GM18870 (cell line): Measurements from ENCODE around the gene IL4I1.

Source experiments
- ATAC-seq: cut with Tn5 transposase; IDR thresholded peaks from one replicate; pipeline ENCODE4 v1.9.1; 2021; ENCODE audit warnings: moderate library complexity; ENCODE audit not compliant: unreplicated experiment

IL4I1 gene

DNA sequence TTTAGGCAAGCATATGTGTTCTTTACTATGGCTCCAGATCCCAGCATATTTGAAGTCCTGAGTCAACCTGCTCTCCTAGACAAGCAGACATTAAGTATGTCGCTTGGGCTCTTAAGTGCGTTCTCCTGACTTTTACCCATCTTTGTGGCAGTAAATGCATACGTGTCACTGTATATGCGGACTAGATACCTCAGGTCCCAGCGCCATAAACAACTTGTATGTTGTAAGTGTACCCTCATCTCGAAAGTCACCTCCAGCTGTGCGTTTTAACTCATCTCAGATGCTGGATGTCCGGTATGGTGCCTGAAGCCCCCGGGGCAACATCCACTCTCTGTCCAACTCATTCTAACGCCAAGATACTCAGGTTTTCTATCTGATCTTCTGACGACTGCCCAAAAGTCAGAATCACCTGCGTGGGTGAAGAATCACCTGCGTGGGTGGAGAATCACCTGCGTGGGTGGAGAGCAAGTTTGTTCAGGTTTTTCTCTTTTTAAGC, 44.0 kb downstream of the IL4I1 start:
- ATAC-seq, result no peak

DNA sequence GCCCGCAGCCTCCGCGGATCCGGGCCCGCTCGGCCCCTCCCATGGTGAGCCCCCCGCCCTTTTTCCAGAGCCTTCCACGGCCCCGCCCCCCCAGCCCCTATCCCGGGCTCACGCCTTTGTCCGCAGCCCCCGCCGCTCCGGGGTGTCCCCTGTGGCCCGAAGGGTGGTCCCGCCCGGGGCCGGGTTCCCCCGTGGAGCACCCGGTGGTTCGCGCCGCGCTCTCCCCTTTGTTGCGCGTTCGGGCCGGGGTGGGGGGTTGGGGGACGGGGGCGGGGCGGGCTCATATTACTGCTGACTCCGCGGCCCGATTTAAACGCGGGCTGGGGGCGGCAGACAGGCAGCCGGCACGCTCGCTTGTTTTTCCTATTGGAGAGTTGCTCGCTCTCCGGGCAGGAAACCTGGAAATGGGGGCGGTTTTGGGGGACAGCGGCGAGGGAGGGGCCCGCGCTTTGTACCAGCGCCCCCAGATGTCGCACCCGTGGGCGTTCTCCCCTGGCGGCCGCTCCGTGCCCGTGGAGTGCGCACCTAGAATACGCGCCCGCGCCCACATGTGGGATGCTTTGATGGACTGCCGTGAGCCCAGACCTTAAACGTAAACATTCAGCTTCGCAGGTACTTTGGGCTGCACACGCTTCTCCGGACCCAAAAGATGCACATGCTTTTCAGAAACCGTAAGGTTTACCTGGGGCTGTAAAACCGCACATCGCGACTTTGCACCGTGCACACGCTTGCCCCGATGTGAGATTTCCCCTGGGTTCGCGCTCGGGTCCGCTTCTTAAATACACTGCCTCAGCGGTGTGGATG, 45.0 kb downstream of the IL4I1 start:
- no peak for ATAC-seq

DNA sequence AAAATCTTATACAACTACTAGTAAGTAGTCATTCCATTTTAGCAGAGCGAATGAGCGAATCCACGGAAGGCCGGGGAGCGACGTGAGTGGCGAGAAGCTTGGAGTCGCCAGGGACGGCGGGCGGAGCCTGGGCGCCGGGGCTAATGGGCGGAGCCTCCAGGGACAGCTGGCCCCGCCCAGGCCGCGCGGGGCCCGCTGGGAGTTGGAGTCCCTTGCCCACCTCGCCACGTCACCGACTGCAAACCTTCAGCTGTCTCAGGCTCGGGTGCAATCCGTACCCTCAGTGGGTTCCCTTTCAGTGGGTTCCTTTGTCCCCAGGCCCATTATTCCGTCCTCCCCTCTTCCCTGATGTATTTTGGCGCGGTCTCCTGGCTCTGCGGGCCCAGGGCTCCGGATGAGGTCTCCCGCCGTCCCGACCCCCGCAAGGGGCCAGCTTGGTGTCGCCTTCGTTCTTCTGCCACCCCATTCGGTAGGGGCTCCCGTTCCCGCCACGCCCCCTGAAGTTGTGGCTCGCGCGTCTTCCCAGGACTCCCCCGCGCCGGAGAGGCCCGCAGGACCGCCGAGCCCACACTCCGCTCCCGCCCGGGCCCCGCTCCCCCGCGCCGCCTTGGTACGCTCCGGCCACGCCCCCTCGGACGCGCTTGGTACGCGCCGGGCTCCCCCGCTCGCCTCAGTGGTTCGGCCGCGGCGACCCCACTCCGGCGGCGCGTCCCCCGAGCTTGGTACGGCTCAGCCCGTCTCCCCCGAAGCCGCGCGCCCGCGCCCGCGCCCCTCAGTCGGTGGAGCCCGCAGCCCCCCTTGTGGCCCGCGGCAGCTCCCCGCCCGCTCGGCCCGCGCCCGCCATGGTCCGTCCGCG, 46.0 kb downstream of the IL4I1 start, which contains the start of gene PTOV1:
TSS of gene PTOV1 (plus strand) at position 673 of the 856 bp plus-strand sequence.
- ATAC-seq, result peak; percentile 59

- no peak for ATAC-seq
These were observed 46.5 kb downstream of the IL4I1 start for GRCh38 chr19:49850221-49850486.

DNA sequence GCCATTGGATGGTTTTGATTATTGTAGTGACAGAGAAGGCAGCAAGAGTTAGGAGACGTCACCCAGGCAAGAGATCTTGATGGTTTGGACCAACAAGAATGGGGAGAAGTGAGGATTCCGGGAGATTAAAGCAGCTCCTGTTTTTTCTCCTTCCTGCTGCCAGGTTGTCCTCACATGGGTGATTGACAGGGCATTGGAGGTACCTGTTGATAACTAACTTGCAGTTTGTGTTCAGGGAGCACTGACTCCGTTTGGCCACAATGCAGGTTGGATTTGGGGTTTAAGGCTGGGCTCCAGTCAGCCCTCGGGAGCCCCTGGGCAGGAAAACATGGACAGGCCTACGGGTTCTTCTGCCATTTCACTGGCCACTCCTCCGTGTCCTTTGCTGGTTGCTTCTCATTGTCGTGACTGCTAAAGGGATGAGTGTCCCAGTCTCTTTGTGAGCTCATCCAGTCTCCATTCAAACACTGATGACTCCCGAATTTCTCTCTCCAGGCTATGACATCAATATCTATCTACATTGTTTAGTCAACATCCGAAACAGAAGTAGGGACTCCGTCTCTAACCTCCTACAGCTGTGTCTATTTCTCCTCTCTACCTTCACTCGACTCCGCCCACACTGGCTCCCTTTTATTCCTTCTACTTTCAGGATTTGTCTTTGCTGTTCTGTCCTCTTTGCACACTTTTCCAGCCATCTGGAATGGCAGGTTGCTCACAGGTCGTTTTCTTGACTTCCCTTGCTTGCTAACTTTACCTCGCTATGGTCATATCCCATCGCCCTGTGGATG, 47.1 kb downstream of the IL4I1 start:
- ATAC-seq, result no peak

DNA sequence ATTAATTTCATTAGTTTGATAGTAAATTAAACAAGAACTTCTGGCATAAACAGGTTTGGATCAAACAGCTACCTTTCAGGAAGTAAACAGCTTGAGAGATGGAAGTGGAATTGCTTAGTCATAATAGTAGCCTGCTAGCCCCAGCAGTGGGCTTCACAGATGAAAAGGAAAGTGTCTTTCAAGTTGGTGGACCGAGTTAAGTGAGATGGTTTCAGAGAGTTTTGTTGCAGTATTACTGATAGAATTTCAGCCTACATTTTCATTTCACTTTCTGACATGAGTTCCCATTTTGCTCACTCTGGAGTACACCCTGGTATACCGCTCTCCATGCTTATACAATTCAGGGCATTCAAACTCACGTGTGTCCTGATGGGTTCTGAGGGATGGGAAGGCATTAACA, 47.7 kb downstream of the IL4I1 start:
- no peak for ATAC-seq

DNA sequence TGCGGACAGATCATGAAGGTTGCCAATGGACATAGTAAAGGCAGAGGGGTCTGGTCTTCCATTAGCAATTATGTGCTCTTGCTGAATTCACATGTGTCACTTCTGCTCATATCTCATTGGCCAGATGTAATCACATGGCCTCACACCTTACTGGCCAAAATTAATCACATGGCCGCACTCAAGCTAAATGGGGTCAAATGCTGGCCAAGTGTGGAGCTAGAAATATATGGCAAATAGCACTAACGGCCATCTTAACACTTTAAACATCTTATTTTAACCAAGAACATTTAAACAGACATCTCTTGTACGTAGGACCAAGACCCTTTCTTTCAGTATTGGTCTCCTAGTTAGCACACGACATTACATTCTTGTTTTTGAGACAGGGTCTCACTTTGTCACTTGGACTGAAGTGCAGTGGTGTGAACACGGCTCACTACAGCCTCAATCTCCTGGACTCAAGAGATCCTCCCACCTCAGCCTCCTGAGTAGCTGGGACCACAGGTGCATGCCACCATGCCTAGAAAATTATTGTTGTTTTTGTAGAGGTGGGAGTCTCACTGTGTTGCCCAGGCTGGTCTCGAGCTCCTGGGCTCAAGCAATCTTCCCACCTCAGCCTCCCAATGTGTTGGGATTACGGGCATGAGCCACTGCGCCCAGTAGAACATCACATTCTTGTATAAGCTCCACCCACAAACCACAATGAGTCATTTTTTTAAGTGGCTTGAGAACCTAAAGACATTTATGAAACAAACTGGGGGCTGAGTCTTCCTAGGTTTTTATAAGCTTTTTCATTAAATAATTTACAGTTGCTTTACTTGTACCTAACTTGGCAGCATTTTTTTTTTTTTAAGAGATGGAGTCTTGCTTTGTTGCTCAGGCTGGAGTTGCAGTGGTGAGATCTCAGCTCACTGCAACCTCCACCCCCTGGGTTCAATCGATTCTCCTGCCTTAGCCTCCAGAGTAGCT, 48.7 kb downstream of the IL4I1 start:
- ATAC-seq, result no peak

GRCh38 chr19:49846408-49846807, 50.3 kb downstream of the IL4I1 start:
- ATAC-seq, result no peak

GRCh38 chr19:49845414-49845813, 51.3 kb downstream of the IL4I1 start:
- no peak for ATAC-seq

GRCh38 chr19:49844138-49845095, 52.3 kb downstream of the IL4I1 start:
- no peak for ATAC-seq

DNA sequence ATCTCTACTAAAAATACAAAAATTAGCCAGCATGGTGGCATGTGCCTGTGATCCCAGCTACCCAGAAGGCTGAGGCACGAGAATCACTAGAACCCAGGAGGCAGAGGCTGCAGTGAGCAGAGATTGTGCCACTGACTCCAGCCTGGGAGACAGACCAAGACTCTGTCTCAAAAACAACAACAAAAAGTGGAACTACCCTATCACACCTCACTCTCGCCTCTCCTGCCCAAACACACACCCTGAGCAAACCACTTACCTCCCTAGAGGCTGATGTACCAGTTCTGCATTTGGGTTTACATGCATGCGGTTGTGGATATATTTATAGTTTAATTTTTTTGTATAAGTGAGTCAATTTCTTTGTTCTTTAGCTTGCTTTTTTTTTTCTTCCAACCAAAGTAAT, 53.4 kb downstream of the IL4I1 start:
- ATAC-seq, result no peak

- ATAC-seq, result no peak
These were observed 55.9 kb downstream of the IL4I1 start for GRCh38 chr19:49840736-49841249.

GRCh38 chr19:49840321-49840720, 56.4 kb downstream of the IL4I1 start:
- no peak for ATAC-seq

DNA sequence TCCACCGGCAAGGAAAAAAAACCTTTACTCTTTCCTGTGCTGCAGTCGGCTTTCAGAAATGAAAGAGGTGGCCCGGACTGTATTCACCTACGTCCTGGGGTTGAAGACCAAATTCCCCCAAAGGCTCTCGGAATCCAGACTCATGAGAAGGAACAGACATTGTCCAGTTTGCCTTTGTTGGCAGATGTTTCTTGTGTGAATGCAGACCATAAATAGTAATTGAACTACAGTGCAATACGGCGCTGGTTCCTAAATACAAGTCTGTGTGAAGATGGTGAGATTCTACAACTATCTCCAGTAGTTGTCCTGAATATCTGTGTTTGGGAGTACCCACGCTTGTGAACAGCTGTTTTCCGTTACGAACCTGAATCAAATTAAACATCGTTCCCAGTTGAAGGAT, 57.0 kb downstream of the IL4I1 start:
- ATAC-seq, result no peak
